Lower leg skin (tissue), 4 donors: ENCODE measurements around the gene NEGR1. TPM values are rescaled to one million over a fixed set of nuclear protein-coding genes. Genes with fewer than 3 reads are reported as not detected.

Experiments
- DNase-seq, 2 donors: peaks; one replicate each; pipeline ENCODE4 v3.0.0-alpha.2; 2019; ENCODE audit warnings: low spot score in 2 of 2
- H3K4me3 ChIP-seq: fragments of 200-600 bp; sonication (generic); 2 replicates; pipeline ENCODE4 v1.5.1; 2017; ENCODE audit warnings: mild to moderate bottlenecking, low read depth; ENCODE audit not compliant: poor library complexity, severe bottlenecking
- POLR2A ChIP-seq, 2 donors: fragments of 450-650 bp; IDR thresholded peaks; one replicate each; pipeline ENCODE4 v1.6.1; 2016 to 2017; ENCODE audit warnings: antibody characterized with exemption in 2 of 2, mild to moderate bottlenecking in 1 of 2, moderate library complexity in 1 of 2
- WGBS, 2 donors: methylation state at CpG; one replicate each; pipeline ENCODE4 v1.1.5; 2018; 5-methylcytosine and 5-hydroxymethylcytosine counted together
- intact Hi-C: fragments of 100-400 bp; cut with DNase I; formaldehyde crosslinking; loops from one replicate; pipeline ENCODE4 v1.15.0; 2023; ENCODE audit warnings: low total_unique reads
- total RNA-seq, 4 donors: library from RNA; depleted of rRNA; stranded (reverse); fragments of >200 nt; gene quantifications; one replicate each; pipeline ENCODE4 v1.1.0, GENCODE V29; 2016
- TF ChIP-seq, protein P1 (sequence below), 3 donors: fragments of 450-650 bp; IDR thresholded peaks; one replicate each; pipeline ENCODE4 v1.5.1; 2016; ENCODE audit warnings: antibody characterized with exemption in 3 of 3, mild to moderate bottlenecking in 3 of 3, moderate library complexity in 2 of 3

NEGR1 gene
- total RNA-seq, 4 donors from 2014 or later = 4.1 to 13.6 (median 6.0) TPM

DNA sequence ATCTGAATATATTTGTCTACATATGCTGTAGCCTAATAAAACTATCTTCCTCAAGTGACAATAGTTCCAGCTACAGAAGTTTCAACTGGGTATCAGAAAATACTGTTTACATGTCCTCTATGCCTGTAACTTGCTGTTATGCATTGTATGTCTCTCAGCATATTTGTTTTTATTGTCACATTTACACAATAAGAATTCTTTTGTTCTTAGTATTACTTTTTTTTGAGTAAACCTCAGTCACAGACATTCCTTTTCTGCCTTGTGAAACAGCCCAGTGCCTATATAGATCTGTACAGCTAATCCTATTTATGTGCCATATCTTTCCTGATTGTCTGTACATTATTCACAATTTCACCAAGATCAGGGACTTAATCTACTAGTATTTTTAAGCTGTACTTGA lies 565.2 kb downstream of the NEGR1 start:
- no peak overlapping the region for H3K4me3 ChIP-seq
- no peak for DNase-seq

DNA sequence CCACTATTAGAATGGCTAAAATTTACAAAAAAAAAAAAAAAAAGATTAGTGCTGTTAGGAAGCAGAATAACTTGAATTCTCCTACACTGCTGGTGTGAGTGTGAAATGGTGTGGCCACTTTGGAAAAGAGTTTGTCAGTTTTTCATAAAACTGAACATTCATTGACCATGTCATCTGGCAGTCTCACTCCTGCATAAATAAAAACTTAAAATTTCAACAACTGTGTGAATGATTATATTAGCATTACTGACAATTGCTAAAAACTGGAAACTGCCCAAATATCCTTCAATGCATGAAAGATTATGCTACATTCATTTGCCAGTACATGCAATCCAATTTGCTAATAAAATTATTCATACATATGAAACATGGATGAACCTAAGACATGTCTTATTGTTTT lies 570.9 kb downstream of the NEGR1 start:
- H3K4me3 ChIP-seq = no peak overlapping the region
- intact Hi-C loops = no loop called here
- no peak for TF ChIP-seq POLR2A (IDR thresholded peaks at IDR 0.05)
- TF ChIP-seq, protein P1, sequence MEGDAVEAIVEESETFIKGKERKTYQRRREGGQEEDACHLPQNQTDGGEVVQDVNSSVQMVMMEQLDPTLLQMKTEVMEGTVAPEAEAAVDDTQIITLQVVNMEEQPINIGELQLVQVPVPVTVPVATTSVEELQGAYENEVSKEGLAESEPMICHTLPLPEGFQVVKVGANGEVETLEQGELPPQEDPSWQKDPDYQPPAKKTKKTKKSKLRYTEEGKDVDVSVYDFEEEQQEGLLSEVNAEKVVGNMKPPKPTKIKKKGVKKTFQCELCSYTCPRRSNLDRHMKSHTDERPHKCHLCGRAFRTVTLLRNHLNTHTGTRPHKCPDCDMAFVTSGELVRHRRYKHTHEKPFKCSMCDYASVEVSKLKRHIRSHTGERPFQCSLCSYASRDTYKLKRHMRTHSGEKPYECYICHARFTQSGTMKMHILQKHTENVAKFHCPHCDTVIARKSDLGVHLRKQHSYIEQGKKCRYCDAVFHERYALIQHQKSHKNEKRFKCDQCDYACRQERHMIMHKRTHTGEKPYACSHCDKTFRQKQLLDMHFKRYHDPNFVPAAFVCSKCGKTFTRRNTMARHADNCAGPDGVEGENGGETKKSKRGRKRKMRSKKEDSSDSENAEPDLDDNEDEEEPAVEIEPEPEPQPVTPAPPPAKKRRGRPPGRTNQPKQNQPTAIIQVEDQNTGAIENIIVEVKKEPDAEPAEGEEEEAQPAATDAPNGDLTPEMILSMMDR (IDR thresholded peaks at IDR 0.05) = no peak
- no peak for DNase-seq

More for the DNA sequence above, 565.2 kb downstream of the NEGR1 start:
- no peak for TF ChIP-seq POLR2A (IDR thresholded peaks at IDR 0.05)
- TF ChIP-seq, protein P1 (IDR thresholded peaks at IDR 0.05) = no peak
- intact Hi-C loops = no loop called here

DNA sequence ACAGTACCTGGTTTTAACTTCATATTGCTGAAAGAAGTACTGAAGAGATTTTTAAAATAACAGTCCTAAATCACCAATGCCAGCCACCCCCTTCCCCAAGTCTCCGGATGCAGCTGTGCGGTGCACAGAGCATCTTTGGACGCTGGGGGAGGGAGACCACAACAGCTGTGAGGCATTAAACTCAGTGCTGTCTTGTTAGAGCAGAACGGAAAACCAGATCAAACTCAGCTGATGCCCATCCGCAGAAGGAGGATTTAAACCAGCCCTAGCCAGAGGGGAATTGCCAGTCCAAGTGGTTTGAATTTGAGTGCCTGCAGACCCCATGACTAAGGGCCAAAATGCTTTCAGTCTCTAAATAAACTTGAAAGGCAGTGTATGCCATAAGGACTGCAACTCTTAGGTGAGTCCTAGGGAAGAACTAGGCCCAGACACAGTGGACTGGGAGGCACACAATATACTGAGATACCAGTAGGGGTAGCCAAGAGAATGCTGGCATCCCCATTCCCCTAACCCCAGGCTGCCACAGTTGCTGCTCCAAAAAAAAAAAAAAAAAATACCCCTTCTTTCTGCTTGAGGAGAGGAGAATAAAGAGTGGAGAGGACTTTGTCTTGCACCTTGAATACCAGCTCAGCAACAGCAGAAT lies 576.2 kb downstream of the NEGR1 start:
- 48 to 59% methylated on average over 5 of the region's 5 CpGs for WGBS, 2 donors
- TF ChIP-seq, protein P1 (IDR thresholded peaks at IDR 0.05) = no peak
- TF ChIP-seq POLR2A (IDR thresholded peaks at IDR 0.05) = no peak
- DNase-seq = no peak
- intact Hi-C loops = no loop called here
- no peak overlapping the region for H3K4me3 ChIP-seq

DNA sequence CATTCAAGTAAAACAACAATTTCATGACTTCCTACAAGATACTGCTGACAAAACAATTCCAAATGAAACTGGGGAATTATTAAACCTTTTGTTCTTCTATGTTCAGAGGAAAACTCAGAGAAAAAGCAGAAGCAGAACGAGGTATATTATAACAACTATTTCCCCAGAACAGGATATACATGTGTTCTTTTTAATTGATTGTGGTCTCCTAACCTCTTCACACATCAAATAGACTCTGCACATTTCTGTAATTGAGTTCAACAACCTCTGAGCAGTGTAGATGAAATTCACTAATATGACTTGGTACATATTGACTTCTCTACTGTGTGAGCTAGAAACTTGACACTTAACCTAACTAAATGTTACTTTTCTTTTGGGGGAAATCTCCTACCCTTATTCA lies 584.2 kb downstream of the NEGR1 start:
- intact Hi-C loops = no loop called here
- 58 to 63% methylated on average over 1 of the region's 1 CpG for WGBS, 2 donors
- H3K4me3 ChIP-seq = no peak overlapping the region
- TF ChIP-seq, protein P1 (IDR thresholded peaks at IDR 0.05) = no peak
- no peak for TF ChIP-seq POLR2A (IDR thresholded peaks at IDR 0.05)
- no peak for DNase-seq

DNA sequence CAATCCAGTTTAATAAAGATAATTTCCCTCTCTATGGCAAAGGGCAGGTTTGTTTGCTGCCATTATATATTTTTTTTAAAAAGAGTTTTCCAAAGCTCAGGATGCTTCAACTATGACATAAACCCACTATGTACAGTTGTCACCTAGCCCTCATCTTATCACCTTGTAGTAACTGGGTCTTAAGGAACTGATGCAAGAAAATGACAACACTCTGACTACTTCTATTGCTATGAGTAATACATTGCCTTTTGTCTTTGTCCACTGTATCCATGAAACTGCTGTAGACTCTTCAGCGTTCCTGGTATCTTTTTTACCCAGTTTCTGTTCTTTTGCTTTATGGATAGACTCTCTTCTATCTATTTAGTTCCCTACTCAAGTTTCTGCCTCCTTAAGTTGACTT lies 586.5 kb downstream of the NEGR1 start:
- intact Hi-C loops = no loop called here
- H3K4me3 ChIP-seq = no peak overlapping the region
- DNase-seq = no peak
- WGBS, 2 donors = 86 to 90% methylated on average over 1 of the region's 1 CpG
- TF ChIP-seq POLR2A (IDR thresholded peaks at IDR 0.05) = no peak
- TF ChIP-seq, protein P1 (IDR thresholded peaks at IDR 0.05) = no peak

DNA sequence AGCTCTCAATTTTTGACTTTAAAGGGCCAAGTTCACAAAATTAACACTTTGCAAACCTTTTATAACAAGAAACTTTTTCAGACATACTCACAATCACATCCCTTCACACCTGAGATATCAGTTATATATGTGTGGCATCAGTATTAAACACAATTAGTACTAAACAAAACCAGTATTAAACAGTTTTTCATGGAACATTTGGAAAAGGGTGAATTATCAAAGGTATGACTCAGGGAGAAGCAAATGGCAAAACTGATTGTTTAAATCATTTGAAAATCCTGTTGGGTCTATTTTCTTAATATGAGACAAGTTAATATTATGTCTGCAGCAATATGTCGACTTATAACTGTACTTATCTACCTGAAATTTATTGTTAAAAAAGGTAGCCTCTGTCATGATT lies 587.3 kb downstream of the NEGR1 start:
- H3K4me3 ChIP-seq = no peak overlapping the region
- WGBS, 2 donors = 90 to 95% methylated on average over 1 of the region's 1 CpG
- no peak for TF ChIP-seq POLR2A (IDR thresholded peaks at IDR 0.05)
- TF ChIP-seq, protein P1 (IDR thresholded peaks at IDR 0.05) = no peak
- intact Hi-C loops = no loop called here
- DNase-seq = no peak
